ENCODE results near the gene ZBTB46.

ZBTB46 gene

GRCh38 chr20:63765082-63765873, 65.8 kb downstream of the ZBTB46 start:
- DNase-seq, result no peak

- no peak for DNase-seq
Measured at GRCh38 chr20:63759377-63759901, 71.6 kb downstream of the ZBTB46 start.

GRCh38 chr20:63758152-63758551, 72.9 kb downstream of the ZBTB46 start:
- no peak for DNase-seq

GRCh38 chr20:63756648-63756991, 74.4 kb downstream of the ZBTB46 start:
- no peak for DNase-seq

- DNase-seq, result no peak
Measured at GRCh38 chr20:63755933-63756647, 75.0 kb downstream of the ZBTB46 start.

- DNase-seq, result no peak
Measured at GRCh38 chr20:63754008-63754407, 77.1 kb downstream of the ZBTB46 start.

- DNase-seq, result no peak
Measured at GRCh38 chr20:63753381-63753780, 77.7 kb downstream of the ZBTB46 start.

- no peak for DNase-seq
Measured at GRCh38 chr20:63752411-63753101, 78.5 kb downstream of the ZBTB46 start.

GRCh38 chr20:63751471-63752271, 79.4 kb downstream of the ZBTB46 start:
- DNase-seq, result no peak

GRCh38 chr20:63750807-63751470, 80.1 kb downstream of the ZBTB46 start:
- peak; percentile 60 for DNase-seq

- DNase-seq, result no peak
Measured at GRCh38 chr20:63749597-63750508, 81.2 kb downstream of the ZBTB46 start.

- no peak for DNase-seq
Measured at GRCh38 chr20:63748934-63749270, 82.2 kb downstream of the ZBTB46 start.

- DNase-seq, result no peak
Measured at GRCh38 chr20:63748070-63748933, 82.8 kb downstream of the ZBTB46 start.

GRCh38 chr20:63747622-63748069, 83.4 kb downstream of the ZBTB46 start:
- no peak for DNase-seq

- no peak for DNase-seq
Measured at GRCh38 chr20:63746751-63747315, 84.2 kb downstream of the ZBTB46 start.

- no peak for DNase-seq
Measured at GRCh38 chr20:63745961-63746731, 84.9 kb downstream of the ZBTB46 start.

GRCh38 chr20:63745424-63745805, 85.6 kb downstream of the ZBTB46 start:
- DNase-seq, result no peak

- DNase-seq, result no peak
Measured at GRCh38 chr20:63744574-63745423, 86.3 kb downstream of the ZBTB46 start.

Measured in activated CD8-positive, alpha-beta memory T cell treated with anti-CD3 and anti-CD28 coated beads, Interleukin-2, amount 50 U/mL, for 4 hours (primary cell).